Esophagus muscularis mucosa (tissue), 4 donors: ENCODE results near the gene GAB1.

Experiments used
- EP300 ChIP-seq: sonication (generic); formaldehyde crosslinking; IDR thresholded peaks from one replicate; pipeline ENCODE4 v1.6.1; 2017; ENCODE audit warnings: antibody characterized with exemption
- POLR2A ChIP-seq: fragments of 450-650 bp; IDR thresholded peaks from one replicate; pipeline ENCODE4 v1.6.1; 2017; ENCODE audit warnings: antibody characterized with exemption, moderate library complexity, mild to moderate bottlenecking, low read depth
- POLR2AphosphoS5 ChIP-seq, 2 donors: sonication (generic); formaldehyde crosslinking; IDR thresholded peaks; one replicate each; pipeline ENCODE4 v1.6.1; 2017; ENCODE audit warnings: antibody characterized with exemption in 2 of 2
- TF ChIP-seq, protein P1 (sequence below), 3 experiments: fragments of 200-600 bp in 2 of 3; fragments of 450-650 bp in 1 of 3; sonication (generic) in 2 of 3; IDR thresholded peaks; one replicate each; pipeline ENCODE4 v1.5.1; 2017 to 2019; ENCODE audit warnings: antibody characterized with exemption in 3 of 3, mild to moderate bottlenecking in 2 of 3, moderate library complexity in 1 of 3

- TF ChIP-seq, protein P1, sequence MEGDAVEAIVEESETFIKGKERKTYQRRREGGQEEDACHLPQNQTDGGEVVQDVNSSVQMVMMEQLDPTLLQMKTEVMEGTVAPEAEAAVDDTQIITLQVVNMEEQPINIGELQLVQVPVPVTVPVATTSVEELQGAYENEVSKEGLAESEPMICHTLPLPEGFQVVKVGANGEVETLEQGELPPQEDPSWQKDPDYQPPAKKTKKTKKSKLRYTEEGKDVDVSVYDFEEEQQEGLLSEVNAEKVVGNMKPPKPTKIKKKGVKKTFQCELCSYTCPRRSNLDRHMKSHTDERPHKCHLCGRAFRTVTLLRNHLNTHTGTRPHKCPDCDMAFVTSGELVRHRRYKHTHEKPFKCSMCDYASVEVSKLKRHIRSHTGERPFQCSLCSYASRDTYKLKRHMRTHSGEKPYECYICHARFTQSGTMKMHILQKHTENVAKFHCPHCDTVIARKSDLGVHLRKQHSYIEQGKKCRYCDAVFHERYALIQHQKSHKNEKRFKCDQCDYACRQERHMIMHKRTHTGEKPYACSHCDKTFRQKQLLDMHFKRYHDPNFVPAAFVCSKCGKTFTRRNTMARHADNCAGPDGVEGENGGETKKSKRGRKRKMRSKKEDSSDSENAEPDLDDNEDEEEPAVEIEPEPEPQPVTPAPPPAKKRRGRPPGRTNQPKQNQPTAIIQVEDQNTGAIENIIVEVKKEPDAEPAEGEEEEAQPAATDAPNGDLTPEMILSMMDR (IDR thresholded peaks at IDR 0.05), result no peak
- TF ChIP-seq POLR2A (no peak), EP300 (no peak), POLR2AphosphoS5 (IDR thresholded peaks at IDR 0.05) (no peak)
These were observed 8.7 kb downstream of the GAB1 start for GRCh38 chr4:143345356-143345755.
